GM12891 (cell line): ENCODE measurements around the gene C5orf22.
"Not testable (repeated sequence)": the region's sequence is repeated elsewhere in the genome, so short reads cannot be mapped to it uniquely, and the experiment has no call there.

Source experiments
- DNase-seq: peaks from one replicate; pipeline ENCODE4 v3.0.0; 2011; ENCODE audit warnings: low spot score; ENCODE audit not compliant: insufficient read length
- FAIRE-seq: peaks from 2 replicates; lab custom pipeline; 2011; peaks lifted over from hg19 to GRCh38; lab: Jason Lieb, UNC
- PAX5 ChIP-seq: IDR thresholded peaks from 2 replicates; pipeline ENCODE4 v1.6.1; 2011; ENCODE audit warnings: low read length, moderate library complexity, mild to moderate bottlenecking; ENCODE audit not compliant: insufficient read depth, severe bottlenecking
- POLR2A ChIP-seq: IDR thresholded peaks from 2 replicates; pipeline ENCODE4 v1.6.1; 2011; ENCODE audit warnings: low read depth, low read length, control low read depth
- POLR2AphosphoS5 ChIP-seq: IDR thresholded peaks from 2 replicates; pipeline ENCODE4 v1.6.1; 2011; ENCODE audit warnings: low read depth, low read length, control low read depth
- POU2F2 ChIP-seq: IDR thresholded peaks from 2 replicates; pipeline ENCODE4 v1.6.1; 2011; ENCODE audit warnings: low read depth, mild to moderate bottlenecking, control low read depth, low read length, moderate library complexity
- SPI1 ChIP-seq: IDR thresholded peaks from 2 replicates; pipeline ENCODE4 v1.6.1; 2011; ENCODE audit warnings: low read depth, low read length, control low read depth
- TAF1 ChIP-seq: IDR thresholded peaks from 2 replicates; pipeline ENCODE4 v1.6.1; 2011; ENCODE audit warnings: low read depth, low read length, control low read depth

The C5orf22 gene

DNA sequence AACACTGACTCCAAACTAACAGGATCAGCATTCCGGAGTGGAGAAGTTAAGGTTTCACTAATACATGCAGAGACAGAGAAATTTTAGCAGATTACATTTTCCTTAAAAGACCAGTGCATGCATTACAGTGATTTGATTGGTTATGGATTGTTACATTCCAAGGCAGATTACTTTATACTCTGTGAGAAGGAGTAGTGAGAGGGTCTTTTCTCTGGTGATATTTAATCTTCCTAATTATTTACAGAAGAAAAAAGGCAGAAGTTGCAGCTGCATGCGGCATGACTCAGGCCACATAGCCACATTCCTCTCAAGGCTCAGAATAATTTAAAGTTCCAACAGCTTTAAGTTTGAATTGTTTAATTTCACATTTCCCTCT, 53.8 kb downstream of the C5orf22 start:
- DNase-seq (no peak), FAIRE-seq (no peak)
- no peak for TF ChIP-seq POLR2AphosphoS5
- no peak for TF ChIP-seq POLR2A
- no peak for TF ChIP-seq POU2F2
- TF ChIP-seq PAX5, result no peak
- no peak for TF ChIP-seq TAF1
- TF ChIP-seq SPI1, result no peak

DNA sequence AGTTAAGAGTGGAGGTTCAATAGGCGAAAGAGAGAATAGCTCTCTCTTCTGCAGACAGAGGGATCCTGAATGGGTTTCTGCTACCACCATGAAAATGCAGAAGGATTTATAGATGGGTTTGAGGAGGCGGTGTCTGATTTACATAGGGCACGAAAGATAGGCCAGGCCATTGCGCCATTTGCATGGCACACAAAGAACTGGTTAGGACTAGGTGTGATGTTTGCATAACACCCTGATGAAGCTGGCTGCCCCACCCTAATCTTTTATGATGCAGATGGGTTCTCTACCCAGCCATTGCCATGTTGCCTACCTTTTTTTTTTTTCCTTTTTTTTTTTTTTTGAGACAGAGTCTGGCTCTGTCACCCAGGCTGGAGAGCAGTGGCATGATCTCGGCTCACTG, 55.4 kb downstream of the C5orf22 start:
- TF ChIP-seq POU2F2 (no peak), POLR2AphosphoS5 (no peak), SPI1 (no peak), TAF1 (no peak), PAX5 (no peak), POLR2A (no peak)
- no peak for FAIRE-seq
- DNase-seq, result no peak

DNA sequence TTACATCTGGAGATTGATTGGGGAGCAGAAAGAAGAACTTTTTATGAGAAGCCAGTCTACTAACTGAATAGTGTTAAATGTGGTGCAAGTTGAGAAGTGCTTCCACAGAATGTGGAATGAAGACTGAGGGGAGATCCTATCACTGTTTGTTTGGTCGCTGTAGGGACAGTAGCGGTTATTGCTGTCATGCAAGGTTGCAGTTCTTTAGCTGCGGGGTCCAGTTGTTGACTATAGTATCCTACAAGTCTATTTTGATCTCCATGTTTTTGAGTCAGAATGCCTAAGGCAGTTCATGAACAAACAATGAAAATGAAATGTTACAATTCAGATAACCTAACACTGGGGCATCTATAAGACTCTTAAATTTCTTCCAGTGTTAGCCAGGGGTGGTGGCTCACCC, 61.6 kb downstream of the C5orf22 start:
- DNase-seq, result no peak
- TF ChIP-seq SPI1 (no peak), TAF1 (no peak), POU2F2 (no peak), POLR2AphosphoS5 (no peak), PAX5 (no peak), POLR2A (no peak)
- FAIRE-seq, result no peak

DNA sequence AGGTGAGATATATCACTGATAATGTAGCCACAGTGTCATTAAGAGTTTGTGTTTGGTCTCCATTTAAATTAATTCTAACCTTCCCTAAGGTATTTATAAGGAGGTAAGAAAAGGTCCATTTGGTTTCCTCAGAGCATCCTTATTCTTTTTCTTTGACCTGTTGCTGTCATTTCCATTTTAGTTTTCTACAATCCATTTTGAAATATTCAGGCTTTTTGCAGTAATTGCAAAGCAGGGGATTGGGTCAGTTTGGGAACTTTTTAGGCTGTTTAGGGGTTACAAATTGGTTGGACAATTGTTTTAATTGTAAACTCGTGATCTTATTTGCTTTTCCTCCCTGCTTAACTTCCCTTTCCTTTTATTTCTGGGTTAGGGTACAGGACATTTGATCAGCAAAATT, 64.3 kb downstream of the C5orf22 start:
- DNase-seq, result no peak
- no peak for FAIRE-seq
- TF ChIP-seq PAX5 (no peak), SPI1 (no peak)

DNA sequence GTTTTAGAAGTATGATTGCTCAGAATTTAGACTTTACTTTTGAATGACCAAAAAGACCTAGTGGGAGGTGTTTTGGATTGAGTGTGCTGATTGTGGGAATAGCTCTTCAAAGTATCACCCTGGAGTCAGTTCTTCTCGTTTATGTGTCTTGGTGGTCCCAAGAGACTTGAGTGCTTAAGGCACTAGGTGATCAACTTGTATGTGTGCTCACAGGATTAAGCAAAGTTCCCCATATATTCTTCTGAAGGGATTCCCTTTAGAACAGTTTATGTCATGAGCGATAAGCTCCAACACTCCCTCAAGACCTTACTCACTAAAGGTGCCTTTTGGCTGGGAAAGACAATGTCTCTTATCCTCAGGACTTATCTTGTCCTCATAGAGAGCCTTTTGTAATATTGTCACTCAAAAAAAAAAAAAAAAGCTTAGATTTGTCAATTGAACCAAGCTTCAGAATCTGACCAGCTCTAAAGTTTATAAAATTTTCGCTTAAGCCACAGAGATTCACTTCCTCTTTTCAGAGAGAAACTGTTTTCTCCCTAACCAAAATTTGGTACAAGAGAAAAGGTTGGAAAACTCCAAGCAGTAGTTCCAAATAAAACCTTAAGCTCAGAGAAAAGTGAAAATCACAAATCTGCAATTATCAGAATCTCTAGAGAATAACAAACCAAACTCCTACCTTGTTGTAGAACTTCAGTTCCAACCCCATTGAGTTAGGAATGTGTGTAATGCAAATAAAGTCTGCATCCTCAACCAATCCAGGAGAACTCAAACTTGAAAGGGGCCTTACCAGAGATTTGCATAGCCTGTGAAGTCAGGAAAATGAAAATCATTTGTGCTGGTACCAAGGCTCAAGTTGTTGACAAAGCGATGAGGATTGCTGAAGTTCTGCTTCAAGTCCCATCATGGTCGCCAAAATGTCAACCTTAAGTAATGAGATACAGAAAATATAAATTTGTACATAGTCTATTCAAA, 66.8 kb downstream of the C5orf22 start:
- DNase-seq, result no peak
- no peak for FAIRE-seq
- TF ChIP-seq SPI1 (peak; percentile 92), POLR2A (no peak)

DNA sequence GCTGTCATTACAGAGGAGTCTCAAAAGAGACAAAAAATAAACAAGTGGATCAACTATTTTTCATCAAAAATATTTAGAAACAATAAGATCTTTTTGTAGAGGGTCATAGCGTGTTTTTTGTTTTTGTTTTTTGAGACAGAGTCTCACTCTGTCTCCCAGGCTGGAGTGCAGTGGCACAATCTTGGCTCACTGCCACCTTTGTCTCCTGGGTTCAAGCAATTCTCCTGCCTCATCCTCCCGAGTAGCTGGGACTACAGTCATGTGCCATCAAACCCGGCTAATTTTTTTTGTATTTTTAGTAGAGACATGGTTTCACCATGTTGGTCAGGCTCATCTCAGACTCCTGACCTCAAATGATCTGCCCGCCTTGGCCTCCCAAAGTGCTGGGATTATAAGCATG, 70.2 kb downstream of the C5orf22 start:
- not testable (repeated sequence) for FAIRE-seq, DNase-seq

DNA sequence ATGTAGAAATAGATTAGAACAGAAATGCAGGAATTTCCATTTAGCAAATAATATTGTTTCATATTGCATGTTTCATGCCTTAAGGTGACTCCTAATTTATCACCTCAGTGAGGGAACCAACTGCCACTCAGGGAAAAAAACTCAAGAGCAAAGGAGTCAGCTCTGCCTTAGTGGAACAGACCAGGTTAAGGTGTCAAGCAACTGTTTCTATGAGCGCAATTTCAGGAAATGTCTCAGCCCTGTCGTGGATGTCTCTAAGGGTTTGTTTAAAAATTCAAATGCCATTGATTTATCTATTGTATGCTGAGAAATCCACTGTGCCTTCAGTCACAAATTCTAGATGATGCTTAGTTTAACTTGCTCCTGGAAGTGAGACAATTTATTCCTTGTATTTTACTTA, 72.1 kb downstream of the C5orf22 start:
- FAIRE-seq (no peak), DNase-seq (no peak)
- TF ChIP-seq POU2F2, result no peak
- no peak for TF ChIP-seq POLR2AphosphoS5
- TF ChIP-seq TAF1, result no peak
- TF ChIP-seq POLR2A, result no peak
- TF ChIP-seq SPI1, result no peak
- TF ChIP-seq PAX5, result no peak

DNA sequence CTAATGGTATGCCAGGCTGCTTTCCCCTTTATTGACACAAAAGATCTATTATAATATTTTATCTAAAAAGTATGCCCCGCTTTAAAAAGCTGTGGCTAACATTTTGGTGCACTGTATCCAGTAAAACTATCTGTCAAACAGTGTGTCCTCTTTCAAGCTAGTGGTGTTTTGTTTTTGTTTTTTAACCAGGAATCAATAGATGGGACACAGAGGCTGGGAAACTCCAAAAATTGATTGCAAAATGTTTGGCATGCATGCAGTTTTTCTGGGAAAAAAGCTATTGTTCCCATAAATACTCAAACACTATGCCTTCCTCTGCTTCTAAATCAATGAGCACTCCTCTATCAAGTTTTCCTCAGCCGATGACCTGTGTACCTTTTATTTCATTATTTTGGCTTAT, 72.5 kb downstream of the C5orf22 start:
- no peak for TF ChIP-seq TAF1
- TF ChIP-seq PAX5, result no peak
- no peak for TF ChIP-seq POLR2AphosphoS5
- no peak for TF ChIP-seq POLR2A
- no peak for TF ChIP-seq SPI1
- no peak for TF ChIP-seq POU2F2
- FAIRE-seq (no peak), DNase-seq (no peak)
